ENCODE results near the gene JAM2. TPM values are rescaled to one million over a fixed set of nuclear protein-coding genes. Genes with fewer than 3 reads are reported as not detected.

The JAM2 gene
- total RNA-seq, 1 donor from 2014 or later = 6.1 TPM

DNA sequence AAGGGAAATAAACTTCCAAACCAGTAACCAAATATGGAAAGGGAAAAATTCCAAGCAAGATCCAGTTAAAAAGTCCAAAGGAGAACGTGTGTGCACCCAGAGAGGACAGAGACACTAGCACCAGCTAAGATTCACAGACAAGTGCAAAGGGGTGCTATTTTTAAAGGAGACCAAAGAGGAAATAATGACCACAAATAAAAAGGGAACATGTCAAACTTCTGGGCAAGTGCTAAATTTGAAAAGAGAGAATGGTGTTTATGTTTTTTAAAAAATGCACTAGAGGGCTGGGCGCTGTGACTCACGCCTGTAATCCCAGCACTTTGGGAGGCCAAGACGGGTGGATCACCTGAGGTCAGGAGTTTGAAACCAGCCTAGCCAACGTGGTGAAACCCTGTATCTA lies 8.6 kb downstream of the JAM2 start:
- TF ChIP-seq CTCF (IDR thresholded peaks at IDR 0.05) = no peak
- Mint-ChIP-seq H3K9me3 (ENCODE audit: unreplicated experiment) (no peaks in the 10 kb centered on the region), H3K36me3 (ENCODE audit: unreplicated experiment) (no peaks in the 10 kb centered on the region), H3K27ac (ENCODE audit: unreplicated experiment) (no peak overlapping the region), H3K4me3 (ENCODE audit: unreplicated experiment) (no peak overlapping the region), H3K4me1 (ENCODE audit: unreplicated experiment) (peaks cover 2% of the 10 kb centered on the region), H3K27me3 (ENCODE audit: unreplicated experiment) (peaks cover 12% of the 10 kb centered on the region)
- no peak for DNase-seq (ENCODE audit: extremely low spot score, unreplicated experiment)

- Mint-ChIP-seq H3K4me1 (ENCODE audit: unreplicated experiment) (peaks cover 2% of the 10 kb centered on the region), H3K27me3 (ENCODE audit: unreplicated experiment) (peaks cover 12% of the 10 kb centered on the region), H3K9me3 (ENCODE audit: unreplicated experiment) (no peaks in the 10 kb centered on the region), H3K27ac (ENCODE audit: unreplicated experiment) (no peak overlapping the region), H3K36me3 (ENCODE audit: unreplicated experiment) (no peaks in the 10 kb centered on the region), H3K4me3 (ENCODE audit: unreplicated experiment) (no peak overlapping the region)
- no peak for TF ChIP-seq CTCF (IDR thresholded peaks at IDR 0.05)
- DNase-seq (ENCODE audit: extremely low spot score, unreplicated experiment) = no peak
These were observed 10.1 kb downstream of the JAM2 start for GRCh38 chr21:25649146-25649545.

GRCh38 chr21:25656412-25656811 lies 17.4 kb downstream of the JAM2 start:
- Mint-ChIP-seq H3K9me3 (ENCODE audit: unreplicated experiment) (peaks cover 3% of the 10 kb centered on the region), H3K27ac (ENCODE audit: unreplicated experiment) (no peak overlapping the region), H3K4me3 (ENCODE audit: unreplicated experiment) (no peak overlapping the region), H3K36me3 (ENCODE audit: unreplicated experiment) (no peaks in the 10 kb centered on the region), H3K4me1 (ENCODE audit: unreplicated experiment) (no peaks in the 10 kb centered on the region), H3K27me3 (ENCODE audit: unreplicated experiment) (peaks cover 9% of the 10 kb centered on the region)
- no peak for TF ChIP-seq CTCF (IDR thresholded peaks at IDR 0.05)
- no peak for DNase-seq (ENCODE audit: extremely low spot score, unreplicated experiment)

DNA sequence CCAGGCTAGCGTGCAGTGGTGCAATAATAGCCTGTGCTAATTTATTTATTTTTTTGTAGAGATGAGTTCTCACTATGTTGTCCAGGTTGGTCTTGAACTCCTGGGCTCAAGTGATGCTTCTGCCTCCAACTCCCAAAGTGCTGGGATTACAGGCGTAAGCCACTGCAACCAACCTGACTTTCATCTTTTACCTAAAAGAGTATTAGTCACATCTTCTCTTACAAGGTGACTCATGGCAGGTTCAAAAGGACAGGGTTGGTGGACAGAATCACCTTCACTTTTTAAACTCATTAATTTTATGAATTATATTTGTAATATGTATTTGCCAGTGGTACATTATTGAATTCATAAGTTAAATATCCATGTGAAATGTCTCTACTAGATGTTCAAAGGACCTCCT lies 18.1 kb downstream of the JAM2 start:
- Mint-ChIP-seq H3K4me1 (ENCODE audit: unreplicated experiment) (no peaks in the 10 kb centered on the region), H3K9me3 (ENCODE audit: unreplicated experiment) (peaks cover 3% of the 10 kb centered on the region), H3K36me3 (ENCODE audit: unreplicated experiment) (no peaks in the 10 kb centered on the region), H3K27me3 (ENCODE audit: unreplicated experiment) (peaks cover 9% of the 10 kb centered on the region), H3K4me3 (ENCODE audit: unreplicated experiment) (no peak overlapping the region), H3K27ac (ENCODE audit: unreplicated experiment) (no peak overlapping the region)
- DNase-seq (ENCODE audit: extremely low spot score, unreplicated experiment) = no peak
- no peak for TF ChIP-seq CTCF (IDR thresholded peaks at IDR 0.05)

DNA sequence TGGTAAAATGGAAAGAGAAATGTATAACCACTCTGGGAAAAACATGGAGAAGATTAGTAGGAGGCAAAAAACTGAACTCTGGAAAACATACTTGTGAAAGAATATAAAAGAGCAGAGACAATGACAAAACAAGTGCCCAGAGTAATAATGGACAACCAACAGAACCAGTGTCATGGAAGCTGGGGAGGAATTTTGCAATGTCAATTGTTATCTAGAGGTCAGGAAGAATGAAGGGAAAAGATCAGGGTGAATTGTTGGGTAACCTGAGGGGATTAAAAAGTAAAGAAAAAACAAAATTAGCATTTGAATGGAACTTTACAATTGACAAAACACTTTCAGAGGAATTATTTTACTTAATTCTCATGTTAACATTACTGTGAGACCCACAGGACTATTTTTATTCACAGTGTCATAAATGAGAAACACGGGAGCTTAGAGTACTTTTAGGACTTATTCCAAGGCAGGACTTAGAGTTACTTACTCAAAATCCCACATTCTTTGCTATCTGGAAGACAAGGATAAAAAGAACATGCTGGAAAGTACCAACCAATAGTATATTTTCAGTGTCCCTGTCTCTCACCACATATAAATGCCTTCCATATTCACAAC lies 19.5 kb downstream of the JAM2 start:
- no peak for DNase-seq (ENCODE audit: extremely low spot score, unreplicated experiment)
- no peak overlapping the region for H3K27ac Mint-ChIP-seq (ENCODE audit: unreplicated experiment)
- peaks cover 9% of the 10 kb centered on the region for H3K27me3 Mint-ChIP-seq (ENCODE audit: unreplicated experiment)
- H3K36me3 Mint-ChIP-seq (ENCODE audit: unreplicated experiment) = no peaks in the 10 kb centered on the region
- H3K4me3 Mint-ChIP-seq (ENCODE audit: unreplicated experiment) = no peak overlapping the region
- peaks cover 3% of the 10 kb centered on the region for H3K9me3 Mint-ChIP-seq (ENCODE audit: unreplicated experiment)
- TF ChIP-seq CTCF (IDR thresholded peaks at IDR 0.05) = no peak
- no peaks in the 10 kb centered on the region for H3K4me1 Mint-ChIP-seq (ENCODE audit: unreplicated experiment)
